Nephron progenitor cell (in vitro differentiated cells): ENCODE results near the gene UBXN1.

ENCODE experiments used
- DNase-seq: peaks from one replicate; pipeline ENCODE4 v3.0.0; 2021
- H3K27ac Mint-ChIP-seq: 2 replicates; pipeline ENCODE4 v1.8.0; 2021; ENCODE audit warnings: mild to moderate bottlenecking, moderate library complexity, mixed read lengths
- H3K27me3 Mint-ChIP-seq: 2 replicates; pipeline ENCODE4 v1.8.0; 2021; ENCODE audit warnings: mild to moderate bottlenecking, low read depth, mixed read lengths; ENCODE audit not compliant: poor library complexity
- H3K36me3 Mint-ChIP-seq: 2 replicates; pipeline ENCODE4 v1.8.0; 2021; ENCODE audit warnings: low read depth, mixed read lengths
- H3K4me1 Mint-ChIP-seq: 2 replicates; pipeline ENCODE4 v1.8.0; 2021; ENCODE audit warnings: mixed read lengths
- H3K4me3 Mint-ChIP-seq: 2 replicates; pipeline ENCODE4 v1.8.0; 2021; ENCODE audit warnings: mild to moderate bottlenecking, moderate library complexity, mixed read lengths
- H3K9me3 Mint-ChIP-seq: 2 replicates; pipeline ENCODE4 v1.8.0; 2021; ENCODE audit warnings: mild to moderate bottlenecking, moderate library complexity, mixed read lengths
- TF ChIP-seq, protein P1 (sequence below): fragments of 200-600 bp; sonication (generic); IDR thresholded peaks from 2 replicates; pipeline ENCODE4 v1.5.0; 2021; ENCODE audit warnings: antibody characterized with exemption

UBXN1 gene

DNA sequence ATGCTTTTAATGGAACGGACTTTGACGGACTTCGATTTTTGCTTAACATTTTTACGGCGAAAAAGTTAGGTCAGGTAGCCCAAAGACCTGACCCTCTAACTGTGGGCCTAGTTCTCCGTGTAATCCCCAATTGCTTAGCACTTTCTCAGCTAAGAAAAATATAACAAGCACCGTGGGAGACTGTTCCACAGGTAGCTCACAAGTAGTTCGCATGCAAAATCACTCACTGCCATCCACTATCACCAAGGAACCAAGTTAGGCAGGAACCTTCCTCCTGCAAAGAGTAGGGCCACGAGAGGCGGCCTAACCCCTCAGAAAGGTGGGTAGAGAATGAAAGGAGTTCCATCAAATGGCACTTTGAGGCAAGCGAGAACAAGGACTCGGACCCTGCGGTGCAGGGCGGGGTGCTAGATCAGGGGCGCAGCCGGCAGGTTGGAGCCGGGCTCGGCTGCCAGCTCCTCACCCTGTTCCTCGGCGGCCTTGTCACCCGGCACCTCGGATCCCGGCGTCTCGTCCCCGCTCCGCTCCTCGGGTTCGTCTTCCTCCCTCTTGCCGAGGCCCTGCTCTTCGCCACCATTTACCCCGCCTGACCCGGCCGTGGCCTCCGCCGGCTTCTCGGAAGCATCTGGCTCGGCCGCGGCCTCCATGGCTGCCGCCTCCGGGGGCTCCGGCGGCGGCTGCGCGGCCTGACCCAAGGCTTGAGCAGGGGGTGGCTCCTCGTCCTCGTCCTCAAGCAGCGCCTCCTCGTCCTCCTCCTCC is 47.5 kb upstream of the UBXN1 start:
- H3K27me3 Mint-ChIP-seq: peaks cover 3% of the 10 kb centered on the region
- peaks cover 41% of the 10 kb centered on the region for H3K36me3 Mint-ChIP-seq
- peak overlapping the region; percentile 97 for H3K27ac Mint-ChIP-seq
- H3K4me1 Mint-ChIP-seq: peaks cover 62% of the 10 kb centered on the region
- peak; percentile 42 for DNase-seq
- no peaks in the 10 kb centered on the region for H3K9me3 Mint-ChIP-seq
- TF ChIP-seq, protein P1, sequence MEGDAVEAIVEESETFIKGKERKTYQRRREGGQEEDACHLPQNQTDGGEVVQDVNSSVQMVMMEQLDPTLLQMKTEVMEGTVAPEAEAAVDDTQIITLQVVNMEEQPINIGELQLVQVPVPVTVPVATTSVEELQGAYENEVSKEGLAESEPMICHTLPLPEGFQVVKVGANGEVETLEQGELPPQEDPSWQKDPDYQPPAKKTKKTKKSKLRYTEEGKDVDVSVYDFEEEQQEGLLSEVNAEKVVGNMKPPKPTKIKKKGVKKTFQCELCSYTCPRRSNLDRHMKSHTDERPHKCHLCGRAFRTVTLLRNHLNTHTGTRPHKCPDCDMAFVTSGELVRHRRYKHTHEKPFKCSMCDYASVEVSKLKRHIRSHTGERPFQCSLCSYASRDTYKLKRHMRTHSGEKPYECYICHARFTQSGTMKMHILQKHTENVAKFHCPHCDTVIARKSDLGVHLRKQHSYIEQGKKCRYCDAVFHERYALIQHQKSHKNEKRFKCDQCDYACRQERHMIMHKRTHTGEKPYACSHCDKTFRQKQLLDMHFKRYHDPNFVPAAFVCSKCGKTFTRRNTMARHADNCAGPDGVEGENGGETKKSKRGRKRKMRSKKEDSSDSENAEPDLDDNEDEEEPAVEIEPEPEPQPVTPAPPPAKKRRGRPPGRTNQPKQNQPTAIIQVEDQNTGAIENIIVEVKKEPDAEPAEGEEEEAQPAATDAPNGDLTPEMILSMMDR: no peak
- H3K4me3 Mint-ChIP-seq: peak overlapping the region; percentile 98

DNA sequence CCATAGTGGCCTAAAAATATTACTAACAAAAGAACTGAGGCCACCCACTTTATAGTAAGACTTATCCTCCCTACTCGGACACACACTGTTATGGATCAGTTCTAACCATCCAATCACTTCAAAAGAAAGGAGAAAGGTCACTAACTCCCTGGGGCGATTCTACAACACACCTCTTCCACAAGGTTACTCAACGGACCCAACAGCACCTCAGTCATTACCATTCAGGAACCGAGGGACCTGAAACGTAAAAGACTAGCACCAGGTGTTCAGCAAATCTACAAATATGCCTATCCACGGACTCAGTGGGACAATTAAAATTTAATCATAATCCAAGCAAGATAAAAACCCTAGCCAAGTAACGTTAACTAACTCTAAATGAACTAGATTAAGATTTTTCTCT is 46.8 kb upstream of the UBXN1 start:
- Mint-ChIP-seq H3K27ac (peak overlapping the region; percentile 97), H3K27me3 (peaks cover 3% of the 10 kb centered on the region), H3K36me3 (peaks cover 44% of the 10 kb centered on the region), H3K4me1 (peaks cover 57% of the 10 kb centered on the region), H3K9me3 (no peaks in the 10 kb centered on the region), H3K4me3 (peak overlapping the region; percentile 98)
- DNase-seq: no peak
- TF ChIP-seq, protein P1: no peak

DNA sequence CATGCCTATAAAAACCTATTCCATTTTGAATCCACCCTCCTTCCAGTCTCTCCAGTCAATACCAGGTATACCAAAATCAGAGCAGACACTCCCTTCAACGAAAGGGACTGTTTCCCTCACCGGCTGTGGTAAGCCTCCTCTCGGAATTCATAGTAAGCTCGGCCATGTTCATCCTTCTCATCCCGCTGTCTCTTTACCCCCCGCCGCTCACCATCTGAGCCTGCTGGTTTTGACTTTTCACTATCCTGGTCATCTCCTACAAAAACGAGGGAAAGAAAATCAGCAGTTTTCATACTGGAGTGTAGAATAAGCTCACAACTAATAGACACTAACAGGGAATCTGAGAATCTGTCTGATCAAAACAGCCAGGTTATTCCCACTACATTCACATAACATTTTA is 45.3 kb upstream of the UBXN1 start:
- peaks cover 47% of the 10 kb centered on the region for H3K4me1 Mint-ChIP-seq
- H3K9me3 Mint-ChIP-seq: no peaks in the 10 kb centered on the region
- no peak for DNase-seq
- peak overlapping the region; percentile 98 for H3K4me3 Mint-ChIP-seq
- H3K27ac Mint-ChIP-seq: peak overlapping the region; percentile 25
- H3K27me3 Mint-ChIP-seq: peaks cover 3% of the 10 kb centered on the region
- H3K36me3 Mint-ChIP-seq: peaks cover 58% of the 10 kb centered on the region
- TF ChIP-seq, protein P1: no peak

DNA sequence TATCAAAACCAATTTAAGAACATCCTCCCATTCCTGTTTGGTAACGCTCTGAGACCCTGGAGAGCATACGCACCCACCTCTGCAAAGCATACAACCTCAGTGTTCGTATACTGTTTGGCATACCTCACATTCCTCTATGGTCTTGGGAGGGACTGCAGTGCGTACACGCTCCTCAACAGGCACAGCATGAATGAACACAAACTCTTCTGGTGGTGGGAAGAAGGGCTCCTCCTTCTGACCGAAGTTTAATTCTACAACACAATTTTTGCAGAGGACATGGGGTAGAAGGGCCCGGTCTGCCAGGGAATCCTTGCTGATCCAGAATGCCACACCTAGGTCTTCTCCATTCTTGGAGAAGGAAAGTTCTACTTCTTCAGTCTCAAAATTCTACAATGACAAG is 43.1 kb upstream of the UBXN1 start:
- Mint-ChIP-seq H3K27me3 (no peaks in the 10 kb centered on the region), H3K27ac (peak overlapping the region; percentile 32), H3K36me3 (peaks cover 77% of the 10 kb centered on the region), H3K4me3 (no peak overlapping the region), H3K9me3 (no peaks in the 10 kb centered on the region), H3K4me1 (peaks cover 39% of the 10 kb centered on the region)
- TF ChIP-seq, protein P1: no peak
- DNase-seq: no peak

DNA sequence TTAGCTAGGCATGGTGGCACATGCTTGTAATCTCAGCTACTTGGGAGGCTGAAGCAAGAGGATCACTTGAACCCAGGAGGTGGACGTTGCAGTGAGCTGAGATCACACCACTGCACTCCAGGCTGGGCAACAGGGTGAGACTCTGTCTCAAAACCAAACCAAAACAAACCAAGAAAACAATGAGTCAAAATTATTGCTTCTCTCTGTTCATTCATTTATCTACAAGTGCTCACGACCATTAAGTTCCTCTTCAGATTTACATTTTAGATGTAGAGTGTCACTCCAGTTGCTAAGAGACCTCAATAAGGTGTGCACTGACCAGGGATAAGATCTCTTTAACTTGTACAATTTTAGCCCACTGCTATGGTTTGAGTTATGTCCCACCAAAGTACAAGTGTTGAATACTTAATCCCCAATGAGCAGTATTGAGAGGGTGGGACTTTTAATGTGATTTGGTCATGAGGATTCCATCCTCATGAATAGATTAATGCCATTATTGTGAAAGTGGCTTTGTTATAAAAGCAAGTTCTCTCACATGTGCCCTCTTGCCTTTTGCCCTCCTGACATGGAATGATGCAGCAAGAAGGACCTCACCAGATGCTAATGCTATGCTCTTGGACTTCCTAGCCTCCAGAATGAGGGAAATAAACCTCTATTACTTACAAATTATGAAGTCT is 40.6 kb upstream of the UBXN1 start:
- no peaks in the 10 kb centered on the region for H3K9me3 Mint-ChIP-seq
- DNase-seq: no peak

More for the DNA sequence above, 40.6 kb upstream of the UBXN1 start:
- Mint-ChIP-seq H3K36me3 (peaks cover 94% of the 10 kb centered on the region), H3K27me3 (no peaks in the 10 kb centered on the region), H3K4me1 (peaks cover 21% of the 10 kb centered on the region), H3K27ac (no peak overlapping the region), H3K4me3 (no peak overlapping the region)
- TF ChIP-seq, protein P1: no peak
